Endothelial cell (in vitro differentiated cells): ENCODE results near the gene GUCD1. TPM values are rescaled to one million over a fixed set of nuclear protein-coding genes. Genes with fewer than 3 reads are reported as not detected.
"Not testable (repeated sequence)": the region's sequence is repeated elsewhere in the genome, so short reads cannot be mapped to it uniquely, and the experiment has no call there.

ENCODE experiments used
- DNase-seq: peaks from one replicate; pipeline ENCODE4 v3.0.0; 2021; ENCODE audit warnings: low spot score
- H3K27ac Mint-ChIP-seq: one replicate; pipeline ENCODE4 v1.8.0; 2021; ENCODE audit warnings: mixed read lengths, inconsistent platforms; ENCODE audit not compliant: unreplicated experiment
- H3K27me3 Mint-ChIP-seq: one replicate; pipeline ENCODE4 v1.8.0; 2021; ENCODE audit warnings: mild to moderate bottlenecking, moderate library complexity, mixed read lengths, inconsistent platforms; ENCODE audit not compliant: unreplicated experiment
- H3K36me3 Mint-ChIP-seq: one replicate; pipeline ENCODE4 v1.8.0; 2021; ENCODE audit warnings: mild to moderate bottlenecking, low read depth, mixed read lengths, inconsistent platforms; ENCODE audit not compliant: unreplicated experiment
- H3K4me1 Mint-ChIP-seq: one replicate; pipeline ENCODE4 v1.8.0; 2021; ENCODE audit warnings: mild to moderate bottlenecking, mixed read lengths, inconsistent platforms; ENCODE audit not compliant: unreplicated experiment
- H3K4me3 Mint-ChIP-seq: one replicate; pipeline ENCODE4 v1.8.0; 2021; ENCODE audit warnings: mild to moderate bottlenecking, mixed read lengths, inconsistent platforms; ENCODE audit not compliant: unreplicated experiment
- H3K9me3 Mint-ChIP-seq: one replicate; pipeline ENCODE4 v1.8.0; 2021; ENCODE audit warnings: mixed read lengths, inconsistent platforms; ENCODE audit not compliant: unreplicated experiment
- total RNA-seq: library from RNA; stranded (reverse); fragmentation: NEBNext Ultra II Directional; extraction: Animal tissue kit (Norgen Biotek cat#: 25700); gene quantifications from one replicate; pipeline ENCODE4 v1.2.1, GENCODE V29; 2021; ENCODE audit not compliant: unreplicated experiment
- TF ChIP-seq, protein P1 (sequence below): fragments of 200-600 bp; sonication (generic); IDR thresholded peaks from one replicate; pipeline ENCODE4 v1.5.0; 2021; ENCODE audit warnings: antibody characterized with exemption; ENCODE audit not compliant: unreplicated experiment

GUCD1 gene
- total RNA-seq, 1 donor from 2014 or later = 83.8 TPM

DNA sequence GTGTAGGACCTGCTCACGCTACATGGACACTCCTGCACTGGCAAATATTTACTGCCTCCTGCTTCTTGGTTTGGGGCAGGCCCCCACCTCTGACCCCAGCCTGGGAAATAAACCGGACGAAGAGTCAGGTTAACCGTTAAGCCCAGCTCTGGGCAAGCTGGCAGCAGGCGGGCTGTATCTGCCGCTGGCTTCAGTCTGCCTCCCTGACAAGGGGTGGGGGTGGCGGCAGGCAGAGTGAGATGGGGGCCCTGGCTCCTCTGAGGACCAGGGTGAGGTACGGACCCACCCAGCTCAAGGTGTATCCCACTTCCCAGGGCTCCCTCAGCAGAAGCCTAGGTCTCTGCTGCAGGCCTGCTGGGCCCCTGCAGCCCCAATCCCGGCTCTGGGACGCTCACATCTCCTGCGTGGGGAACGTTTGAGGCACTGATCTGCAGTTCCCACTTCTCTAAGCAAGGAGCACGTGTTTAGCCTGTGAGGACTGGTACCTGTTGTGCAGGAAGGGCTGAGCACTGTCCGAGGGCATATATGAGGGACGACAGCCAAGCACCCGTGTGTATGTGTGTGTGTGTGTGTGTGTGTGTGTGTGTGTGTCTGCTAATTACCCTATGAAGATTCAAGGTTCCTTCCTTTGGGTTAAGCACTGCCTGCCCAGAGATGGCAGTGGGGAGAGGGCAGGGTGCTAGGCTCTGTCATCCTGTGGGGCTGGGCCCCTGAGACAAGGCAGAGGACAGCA is 39.1 kb upstream of the GUCD1 start:
- Mint-ChIP-seq H3K9me3 (no peaks in the 10 kb centered on the region), H3K36me3 (no peaks in the 10 kb centered on the region), H3K4me1 (no peaks in the 10 kb centered on the region), H3K27me3 (peaks cover 7% of the 10 kb centered on the region), H3K27ac (no peak overlapping the region), H3K4me3 (no peak overlapping the region)
- DNase-seq = no peak
- TF ChIP-seq, protein P1, sequence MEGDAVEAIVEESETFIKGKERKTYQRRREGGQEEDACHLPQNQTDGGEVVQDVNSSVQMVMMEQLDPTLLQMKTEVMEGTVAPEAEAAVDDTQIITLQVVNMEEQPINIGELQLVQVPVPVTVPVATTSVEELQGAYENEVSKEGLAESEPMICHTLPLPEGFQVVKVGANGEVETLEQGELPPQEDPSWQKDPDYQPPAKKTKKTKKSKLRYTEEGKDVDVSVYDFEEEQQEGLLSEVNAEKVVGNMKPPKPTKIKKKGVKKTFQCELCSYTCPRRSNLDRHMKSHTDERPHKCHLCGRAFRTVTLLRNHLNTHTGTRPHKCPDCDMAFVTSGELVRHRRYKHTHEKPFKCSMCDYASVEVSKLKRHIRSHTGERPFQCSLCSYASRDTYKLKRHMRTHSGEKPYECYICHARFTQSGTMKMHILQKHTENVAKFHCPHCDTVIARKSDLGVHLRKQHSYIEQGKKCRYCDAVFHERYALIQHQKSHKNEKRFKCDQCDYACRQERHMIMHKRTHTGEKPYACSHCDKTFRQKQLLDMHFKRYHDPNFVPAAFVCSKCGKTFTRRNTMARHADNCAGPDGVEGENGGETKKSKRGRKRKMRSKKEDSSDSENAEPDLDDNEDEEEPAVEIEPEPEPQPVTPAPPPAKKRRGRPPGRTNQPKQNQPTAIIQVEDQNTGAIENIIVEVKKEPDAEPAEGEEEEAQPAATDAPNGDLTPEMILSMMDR = no peak

DNA sequence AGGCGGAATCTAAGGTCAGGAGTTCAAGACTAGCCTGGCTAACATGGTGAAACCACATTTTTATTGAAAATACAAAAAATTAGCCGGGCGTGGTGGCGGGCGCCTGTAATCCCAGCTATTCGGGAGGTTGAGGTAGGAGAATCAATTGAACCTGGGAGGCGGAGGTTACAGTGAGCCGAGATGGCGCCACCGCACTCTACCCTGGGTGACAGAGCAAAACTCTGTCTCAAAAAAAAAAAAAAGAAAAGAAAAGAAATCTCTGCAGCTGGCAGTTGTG is 38.6 kb upstream of the GUCD1 start:
- Mint-ChIP-seq H3K27ac (peak overlapping the region; percentile 70), H3K4me3 (peak overlapping the region; percentile 89)
- not testable (repeated sequence) for DNase-seq, H3K36me3 Mint-ChIP-seq, H3K4me1 Mint-ChIP-seq, H3K9me3 Mint-ChIP-seq, H3K27me3 Mint-ChIP-seq

DNA sequence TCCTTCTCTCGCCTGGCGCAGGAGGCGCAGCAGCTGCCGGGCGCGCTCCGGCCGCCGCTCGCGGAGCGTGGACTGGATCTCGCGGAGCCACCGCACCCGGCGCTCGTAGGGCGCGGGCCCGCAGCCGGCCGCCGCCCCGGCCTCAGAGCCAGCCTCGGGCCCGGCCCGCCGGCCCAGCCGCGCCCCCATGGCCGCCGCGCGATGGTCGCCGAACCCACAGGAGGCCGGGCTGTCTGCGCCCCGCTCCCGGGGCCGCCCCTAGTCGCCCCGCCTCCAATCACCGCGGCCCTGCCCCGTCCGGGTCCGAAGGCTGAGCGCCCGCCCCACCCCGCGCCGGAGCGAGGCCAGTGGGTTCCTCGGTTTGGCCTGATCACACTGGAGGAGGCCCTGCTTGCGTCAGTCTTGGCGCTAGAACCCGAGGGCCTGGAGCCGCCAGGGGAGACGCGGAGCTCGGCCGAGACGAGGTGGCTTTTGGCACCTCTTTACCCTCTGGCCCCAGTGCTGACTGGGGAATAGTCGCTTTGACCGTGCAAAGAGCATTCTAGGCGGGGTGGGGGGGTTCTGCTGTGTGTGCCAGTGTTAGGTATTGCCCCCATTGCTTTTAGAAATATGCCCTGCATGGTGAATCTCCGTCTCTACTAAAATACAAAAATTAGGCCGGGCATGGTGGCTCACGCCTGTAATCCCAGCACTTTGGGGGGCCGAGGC is 38.1 kb upstream of the GUCD1 start, which contains the start of gene LRRC75B:
TSS of gene LRRC75B (minus strand) at position 223 of the 708 bp plus-strand sequence. CDS start at position 189, 34 bp downstream.
- Mint-ChIP-seq H3K27me3 (peaks cover 7% of the 10 kb centered on the region), H3K9me3 (no peaks in the 10 kb centered on the region), H3K4me1 (no peaks in the 10 kb centered on the region), H3K36me3 (no peaks in the 10 kb centered on the region), H3K27ac (peak within 1 kb of the TSS; percentile 80), H3K4me3 (peak within 1 kb of the TSS; percentile 98)
- peak; percentile 83 for DNase-seq
- TF ChIP-seq, protein P1 = no peak

DNA sequence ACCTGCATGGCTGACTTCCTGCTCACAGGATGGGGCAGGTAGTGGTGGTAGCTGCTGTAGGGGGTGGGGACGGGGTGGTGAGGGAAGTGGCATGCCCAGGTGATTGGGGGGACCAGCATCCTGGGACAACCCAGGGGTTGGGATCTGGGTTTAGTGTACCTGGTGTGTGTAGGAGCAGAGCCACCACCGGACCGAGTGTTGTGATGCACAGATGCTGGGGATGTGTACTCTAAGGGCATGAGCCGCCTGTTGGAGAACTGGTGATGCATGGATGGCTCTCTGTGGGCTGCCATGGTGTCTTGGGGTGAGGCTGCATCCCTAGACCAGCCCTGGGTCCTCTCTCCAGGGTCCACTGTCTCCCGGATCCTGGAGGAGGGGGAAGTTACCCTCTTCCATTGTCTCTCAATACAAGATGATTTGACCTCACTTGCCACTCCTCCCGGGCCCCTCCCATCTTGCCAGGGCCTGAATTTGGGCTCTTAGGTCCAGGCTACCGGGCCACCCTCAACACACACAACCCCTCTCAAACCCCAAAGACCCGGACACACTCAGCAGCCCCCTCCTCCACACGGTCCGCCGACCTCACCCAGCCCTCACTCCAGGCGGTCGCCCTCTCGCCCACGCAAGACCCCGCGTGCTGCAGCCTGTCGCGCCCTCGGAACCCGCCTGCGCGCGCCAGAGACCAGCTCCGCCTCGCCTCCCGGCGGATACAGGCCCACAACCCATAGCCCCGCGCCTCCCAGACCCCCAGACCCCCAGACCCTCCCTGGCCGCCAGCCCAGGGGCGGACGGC is 37.3 kb upstream of the GUCD1 start:
- Mint-ChIP-seq H3K4me3 (peak overlapping the region; percentile 98), H3K27ac (peak overlapping the region; percentile 80), H3K36me3 (no peaks in the 10 kb centered on the region), H3K27me3 (peaks cover 7% of the 10 kb centered on the region), H3K4me1 (no peaks in the 10 kb centered on the region), H3K9me3 (no peaks in the 10 kb centered on the region)
- DNase-seq = no peak
- TF ChIP-seq, protein P1 = no peak

DNA sequence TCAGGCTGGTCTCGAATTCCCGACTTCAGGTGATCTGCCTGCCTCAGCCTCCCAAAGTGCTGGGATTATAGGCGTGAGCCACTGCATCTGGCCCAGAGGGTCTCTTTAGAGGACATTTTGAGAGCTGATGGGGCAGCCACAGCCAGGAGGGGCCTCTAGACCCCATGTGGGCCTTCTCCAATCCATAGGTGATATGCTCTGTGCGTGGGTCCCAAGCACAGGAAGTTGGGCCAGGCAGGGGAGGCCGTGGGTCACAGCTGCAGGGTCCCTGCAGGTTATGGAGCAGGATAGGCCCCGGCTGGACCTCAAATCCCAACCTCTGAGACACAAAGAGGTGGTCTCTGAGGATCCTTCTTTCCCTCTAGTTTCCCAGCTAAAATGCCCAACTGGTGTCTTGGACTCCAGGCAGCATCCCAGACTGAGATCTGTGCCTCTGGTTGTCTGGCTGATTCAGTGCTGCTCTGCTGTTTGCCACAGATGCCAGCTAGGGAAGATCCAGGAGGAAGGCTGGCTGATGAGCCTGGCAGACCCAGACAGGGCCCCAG is 36.4 kb upstream of the GUCD1 start:
- H3K36me3 Mint-ChIP-seq = no peaks in the 10 kb centered on the region
- H3K4me1 Mint-ChIP-seq = no peaks in the 10 kb centered on the region
- peaks cover 5% of the 10 kb centered on the region for H3K27me3 Mint-ChIP-seq
- no peak overlapping the region for H3K4me3 Mint-ChIP-seq
- no peak overlapping the region for H3K27ac Mint-ChIP-seq
- H3K9me3 Mint-ChIP-seq = no peaks in the 10 kb centered on the region
- no peak for DNase-seq
- TF ChIP-seq, protein P1 = no peak
